B cell (primary cell): ENCODE results near the gene ANKS1A. TPM values are rescaled to one million over a fixed set of nuclear protein-coding genes. Genes with fewer than 3 reads are reported as not detected.

Source experiments
- ATAC-seq: fragments of 200-7000 bp; cut with Tn5 transposase; one replicate; pipeline ENCODE4 v1.10.0; 2021; ENCODE audit warnings: low read depth, mild to moderate bottlenecking, moderate number of reproducible peaks, moderate library complexity
- CTCF ChIA-PET: fragments of 350-600 bp; sonication (Branson Sonifier 250); formaldehyde crosslinking; loops from one replicate; lab custom pipeline; 2021; ENCODE audit warnings: antibody characterized with exemption, inconsistent platforms; lab: Charles Lee
- POLR2A ChIA-PET: fragments of 350-600 bp; sonication (Branson Sonifier 250); formaldehyde crosslinking; loops from one replicate; lab custom pipeline; 2021; ENCODE audit warnings: antibody characterized with exemption; lab: Charles Lee
- DNase-seq: peaks from one replicate; pipeline ENCODE4 v3.0.0; 2013
- H2AFZ ChIP-seq: 2 replicates; pipeline ENCODE4 v1.6.1; 2012; ENCODE audit warnings: mild to moderate bottlenecking, low read depth, low read length; ENCODE audit not compliant: insufficient read depth, poor library complexity, severe bottlenecking
- H3K27ac ChIP-seq, 2 donors: 1 replicate in 1 of 2; 2 replicates in 1 of 2; pipeline ENCODE4 v1.5.1; 2012 to 2013; ENCODE audit warnings: low read length in 2 of 2, mild to moderate bottlenecking in 2 of 2, moderate library complexity in 1 of 2
- H3K27me3 ChIP-seq, 4 experiments: fragments of 200-600 bp in 1 of 4; sonication (generic) in 1 of 4; replicated peaks in 1 of 4; 1 replicate in 2 of 4; 2 replicates in 2 of 4; pipeline versions ENCODE4 v1.6.1 to v1.7.0; 2013 to 2016; ENCODE audit warnings: low read length in 3 of 4, mild to moderate bottlenecking in 2 of 4, mixed read lengths in 1 of 4, moderate library complexity in 1 of 4; ENCODE audit not compliant: insufficient read depth in 4 of 4, control insufficient read depth in 3 of 4; ENCODE audit errors: control extremely low read depth in 1 of 4
- H3K36me3 ChIP-seq, 2 experiments: replicated peaks in 1 of 2; 1 replicate in 1 of 2; 2 replicates in 1 of 2; pipeline versions ENCODE4 v1.6.1 to v1.7.1; 2013; ENCODE audit warnings: low read length in 1 of 2; ENCODE audit not compliant: insufficient read depth in 2 of 2, control insufficient read depth in 1 of 2; ENCODE audit errors: control extremely low read depth in 1 of 2, extremely low read depth in 1 of 2
- H3K4me1 ChIP-seq, 2 donors: fragments of 200-600 bp in 1 of 2; sonication (generic) in 1 of 2; 1 replicate in 1 of 2; 2 replicates in 1 of 2; pipeline versions ENCODE4 v1.5.1 to v1.6.1; 2013 to 2017; ENCODE audit warnings: low read length in 2 of 2; ENCODE audit not compliant: control insufficient read depth in 2 of 2, insufficient read depth in 2 of 2
- H3K4me2 ChIP-seq: replicated peaks from 2 replicates; pipeline ENCODE3; 2012; ENCODE audit warnings: mild to moderate bottlenecking, low read depth, low read length; ENCODE audit not compliant: poor library complexity, severe bottlenecking
- H3K4me3 ChIP-seq, 5 experiments: fragments of 200-600 bp in 1 of 5; sonication (generic) in 1 of 5; 1 replicate in 3 of 5; 2 replicates in 2 of 5; pipeline versions ENCODE4 v1.5.1 to v1.7.0; 2011 to 2016; ENCODE audit warnings: low read length in 4 of 5, mild to moderate bottlenecking in 4 of 5, low read depth in 2 of 5, control low read depth in 1 of 5, moderate library complexity in 1 of 5; ENCODE audit not compliant: insufficient read depth in 1 of 5; ENCODE audit errors: control extremely low read depth in 1 of 5, extremely low read depth in 1 of 5
- H3K79me2 ChIP-seq: fragments of 200-600 bp; sonication (generic); one replicate; pipeline ENCODE4 v1.6.0; 2016; ENCODE audit warnings: low read length; ENCODE audit not compliant: control insufficient read depth, insufficient read depth
- H3K9ac ChIP-seq: fragments of 200-600 bp; sonication (generic); 2 replicates; pipeline ENCODE4 v1.6.1; 2017; ENCODE audit warnings: mild to moderate bottlenecking, low read length, moderate library complexity
- H3K9me3 ChIP-seq, 3 donors: one replicate each; pipeline versions ENCODE4 v1.6.1 to v1.7.1; 2013; ENCODE audit warnings: low read length in 2 of 3; ENCODE audit not compliant: control insufficient read depth in 2 of 3, insufficient read depth in 1 of 3; ENCODE audit errors: control extremely low read depth in 1 of 3
- H4K20me1 ChIP-seq: 2 replicates; pipeline ENCODE4 v1.6.0; 2012; ENCODE audit warnings: mild to moderate bottlenecking, low read length; ENCODE audit not compliant: insufficient read depth, control insufficient read depth, poor library complexity, severe bottlenecking
- H3K27ac Mint-ChIP-seq: one replicate; pipeline ENCODE4 v1.8.0; 2021; ENCODE audit warnings: mixed read lengths
- H3K27me3 Mint-ChIP-seq: one replicate; pipeline ENCODE4 v1.8.0; 2021; ENCODE audit warnings: mixed read lengths
- H3K4me1 Mint-ChIP-seq: one replicate; pipeline ENCODE4 v1.8.0; 2021; ENCODE audit warnings: mixed read lengths
- H3K4me3 Mint-ChIP-seq: one replicate; pipeline ENCODE4 v1.8.0; 2021; ENCODE audit warnings: mixed read lengths
- H3K9me3 Mint-ChIP-seq: one replicate; pipeline ENCODE4 v1.8.0; 2022; ENCODE audit warnings: mixed read lengths; ENCODE audit not compliant: insufficient read depth
- EZH2 ChIP-seq: IDR thresholded peaks from 2 replicates; pipeline ENCODE4 v1.6.1; 2012; ENCODE audit warnings: borderline replicate concordance, low read depth, mild to moderate bottlenecking, moderate library complexity, low read length; ENCODE audit not compliant: insufficient read depth, poor library complexity, severe bottlenecking
- WGBS: methylation state at CpG from one replicate; pipeline ENCODE4 v1.1.5; 2013; ENCODE audit warnings: missing lambda C conversion rate; ENCODE audit not compliant: insufficient coverage; 5-methylcytosine and 5-hydroxymethylcytosine counted together
- intact Hi-C: fragments of 100-400 bp; cut with micrococcal nuclease; formaldehyde crosslinking; loops from one replicate; pipeline ENCODE4 v1.10.0; 2022
- polyA plus RNA-seq: library from polyadenylated mRNA; depleted of rRNA; stranded (reverse); fragments of >200 nt; gene quantifications from 2 replicates; pipeline ENCODE4 v1.2.3, GENCODE V29; 2012
- total RNA-seq, 2 donors: library from RNA; stranded (reverse); fragments of 120-200 nt in 1 of 2; gene quantifications; 1 replicate in 1 of 2; 2 replicates in 1 of 2; pipeline versions ENCODE4 v1.2.3 to v1.2.4, GENCODE V29; 2013 to 2022
- TF ChIP-seq, protein P1 (sequence below): fragments of 200-600 bp; IDR thresholded peaks from one replicate; pipeline ENCODE4 v1.8.0; 2022; ENCODE audit warnings: antibody characterized with exemption, mild to moderate bottlenecking

The ANKS1A gene
- total and polyA plus RNA-seq, 2 donors (not counting 1 experiment from before 2014, with no cell fraction given) = 3.4 to 19.7 TPM

GRCh38 chr6:35015476-35015875 lies 126.4 kb downstream of the ANKS1A start:
- no peak overlapping the region for H3K27ac Mint-ChIP-seq
- H3K4me3 ChIP-seq = no peak overlapping the region
- TF ChIP-seq, protein P1, sequence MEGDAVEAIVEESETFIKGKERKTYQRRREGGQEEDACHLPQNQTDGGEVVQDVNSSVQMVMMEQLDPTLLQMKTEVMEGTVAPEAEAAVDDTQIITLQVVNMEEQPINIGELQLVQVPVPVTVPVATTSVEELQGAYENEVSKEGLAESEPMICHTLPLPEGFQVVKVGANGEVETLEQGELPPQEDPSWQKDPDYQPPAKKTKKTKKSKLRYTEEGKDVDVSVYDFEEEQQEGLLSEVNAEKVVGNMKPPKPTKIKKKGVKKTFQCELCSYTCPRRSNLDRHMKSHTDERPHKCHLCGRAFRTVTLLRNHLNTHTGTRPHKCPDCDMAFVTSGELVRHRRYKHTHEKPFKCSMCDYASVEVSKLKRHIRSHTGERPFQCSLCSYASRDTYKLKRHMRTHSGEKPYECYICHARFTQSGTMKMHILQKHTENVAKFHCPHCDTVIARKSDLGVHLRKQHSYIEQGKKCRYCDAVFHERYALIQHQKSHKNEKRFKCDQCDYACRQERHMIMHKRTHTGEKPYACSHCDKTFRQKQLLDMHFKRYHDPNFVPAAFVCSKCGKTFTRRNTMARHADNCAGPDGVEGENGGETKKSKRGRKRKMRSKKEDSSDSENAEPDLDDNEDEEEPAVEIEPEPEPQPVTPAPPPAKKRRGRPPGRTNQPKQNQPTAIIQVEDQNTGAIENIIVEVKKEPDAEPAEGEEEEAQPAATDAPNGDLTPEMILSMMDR = no peak
- TF ChIP-seq EZH2 = no peak
- ATAC-seq (no peak), DNase-seq (no peak)
- 98% methylated on average over 3 of the region's 4 CpGs for WGBS
- CTCF ChIA-PET = interaction anchor here (1.0 kb wide), 1 partner anchor 13 kb away, joined by 4 read pairs; no protein-coding TSS in a partner anchor
- no peak overlapping the region for H3K4me3 Mint-ChIP-seq
- no peak overlapping the region for H3K27ac ChIP-seq
- no peaks in the 10 kb centered on the region for H3K9me3 Mint-ChIP-seq
- H3K27me3 Mint-ChIP-seq = no peaks in the 10 kb centered on the region
- no peak overlapping the region for H3K4me2 ChIP-seq
- H3K9ac ChIP-seq = no peak overlapping the region
- POLR2A ChIA-PET = no interaction called here
- no peak overlapping the region for H2AFZ ChIP-seq
- H3K4me1 ChIP-seq = no peaks in the 10 kb centered on the region
- no peaks in the 10 kb centered on the region for H3K4me1 Mint-ChIP-seq
- intact Hi-C loops = no loop called here
- H4K20me1 ChIP-seq = no peaks in the 10 kb centered on the region
- H3K79me2 ChIP-seq = no peaks in the 10 kb centered on the region
- H3K27me3 ChIP-seq = no peaks in the 10 kb centered on the region
- H3K9me3 ChIP-seq = no peaks in the 10 kb centered on the region
- peaks cover 2 to 6% of the 10 kb centered on the region in 2 experiments for H3K36me3 ChIP-seq

DNA sequence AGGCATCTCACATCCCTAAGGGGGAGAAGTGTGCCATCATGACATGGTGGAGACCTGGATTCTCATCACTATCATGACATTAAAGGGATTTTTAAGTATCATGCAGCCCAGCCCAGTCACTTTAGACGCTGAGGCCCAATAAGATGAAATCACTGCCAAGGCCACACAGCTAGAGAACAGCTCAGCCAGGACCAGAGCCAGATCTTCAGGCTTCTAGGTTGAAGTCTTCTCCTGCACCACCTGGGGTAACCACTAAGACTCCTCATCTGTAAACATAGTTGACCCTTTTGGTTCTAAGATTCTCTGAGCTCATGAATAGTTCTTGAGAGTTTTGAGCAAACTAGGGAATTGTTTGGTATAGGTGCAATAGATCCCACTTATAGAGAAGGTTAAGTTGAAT lies 126.9 kb downstream of the ANKS1A start:
- no peaks in the 10 kb centered on the region for H3K9me3 Mint-ChIP-seq
- no peak overlapping the region for H3K4me3 ChIP-seq
- no peak overlapping the region for H3K27ac ChIP-seq
- no peaks in the 10 kb centered on the region for H4K20me1 ChIP-seq
- ChIA-PET POLR2A (interaction anchor here (0.7 kb wide), 1 partner anchor 41 kb away, joined by 4 read pairs; no protein-coding TSS in a partner anchor), CTCF (interaction anchor here (1.0 kb wide), 1 partner anchor 12 kb away, joined by 4 read pairs; no protein-coding TSS in a partner anchor)
- H3K36me3 ChIP-seq = peaks cover 2 to 6% of the 10 kb centered on the region in 2 experiments
- H3K4me1 ChIP-seq = no peaks in the 10 kb centered on the region
- intact Hi-C loops = no loop called here
- no peak overlapping the region for H3K4me2 ChIP-seq
- H2AFZ ChIP-seq = no peak overlapping the region
- DNase-seq (no peak), ATAC-seq (no peak)
- H3K27ac Mint-ChIP-seq = no peak overlapping the region
- no peaks in the 10 kb centered on the region for H3K27me3 ChIP-seq
- WGBS = 0% methylated on average over 1 of the region's 1 CpG
- no peak overlapping the region for H3K4me3 Mint-ChIP-seq
- H3K79me2 ChIP-seq = no peaks in the 10 kb centered on the region
- H3K9ac ChIP-seq = no peak overlapping the region
- no peaks in the 10 kb centered on the region for H3K9me3 ChIP-seq
- H3K4me1 Mint-ChIP-seq = no peaks in the 10 kb centered on the region
- no peak for TF ChIP-seq EZH2
- TF ChIP-seq, protein P1 = no peak
- no peaks in the 10 kb centered on the region for H3K27me3 Mint-ChIP-seq
